Suprapubic skin (tissue), 4 donors: ENCODE results near the gene EGFR. TPM values are rescaled to one million over a fixed set of nuclear protein-coding genes. Genes with fewer than 3 reads are reported as not detected.
A peak's percentile ranks its signal among the peaks of the same experiment; 100 is the strongest.

Source experiments
- DNase-seq, 2 donors: peaks; one replicate each; pipeline ENCODE4 v3.0.0-alpha.2; 2019; ENCODE audit warnings: low spot score in 2 of 2
- H3K27ac ChIP-seq: fragments of 200-600 bp; sonication (generic); one replicate; pipeline ENCODE4 v1.5.1; 2019
- H3K27me3 ChIP-seq: fragments of 200-600 bp; sonication (generic); one replicate; pipeline ENCODE4 v1.5.1; 2019
- H3K36me3 ChIP-seq: fragments of 200-600 bp; sonication (generic); one replicate; pipeline ENCODE4 v1.5.1; 2019
- H3K4me1 ChIP-seq: fragments of 200-600 bp; sonication (generic); one replicate; pipeline ENCODE4 v1.5.1; 2019
- H3K4me3 ChIP-seq: fragments of 200-600 bp; sonication (generic); one replicate; pipeline ENCODE4 v1.5.1; 2019; ENCODE audit warnings: mild to moderate bottlenecking
- H3K9me3 ChIP-seq: fragments of 200-600 bp; sonication (generic); one replicate; pipeline ENCODE4 v1.5.1; 2019
- EP300 ChIP-seq: sonication (generic); formaldehyde crosslinking; IDR thresholded peaks from one replicate; pipeline ENCODE4 v1.6.1; 2017; ENCODE audit warnings: antibody characterized with exemption
- POLR2A ChIP-seq, 2 donors: fragments of 450-650 bp; IDR thresholded peaks; one replicate each; pipeline ENCODE4 v1.6.1; 2017; ENCODE audit warnings: antibody characterized with exemption in 2 of 2, mild to moderate bottlenecking in 2 of 2, moderate library complexity in 2 of 2
- POLR2AphosphoS5 ChIP-seq, 3 donors: sonication (generic); formaldehyde crosslinking; IDR thresholded peaks; one replicate each; pipeline ENCODE4 v1.6.1; 2017; ENCODE audit warnings: antibody characterized with exemption in 3 of 3
- WGBS: methylation state at CpG from one replicate; pipeline ENCODE4 v1.1.5; 2018; 5-methylcytosine and 5-hydroxymethylcytosine counted together
- total RNA-seq, 4 donors: library from RNA; depleted of rRNA; stranded (reverse); fragments of >200 nt; gene quantifications; one replicate each; pipeline ENCODE4 v1.1.0, GENCODE V29; 2016
- TF ChIP-seq, protein P1 (sequence below), 2 donors: fragments of 200-600 bp in 1 of 2; fragments of 450-650 bp in 1 of 2; sonication (generic) in 1 of 2; IDR thresholded peaks; one replicate each; pipeline ENCODE4 v1.5.1; 2016 to 2019; ENCODE audit warnings: antibody characterized with exemption in 2 of 2, mild to moderate bottlenecking in 1 of 2, moderate library complexity in 1 of 2

EGFR gene
- total RNA-seq, 4 donors from 2014 or later: 231 to 341 (median 271) TPM

DNA sequence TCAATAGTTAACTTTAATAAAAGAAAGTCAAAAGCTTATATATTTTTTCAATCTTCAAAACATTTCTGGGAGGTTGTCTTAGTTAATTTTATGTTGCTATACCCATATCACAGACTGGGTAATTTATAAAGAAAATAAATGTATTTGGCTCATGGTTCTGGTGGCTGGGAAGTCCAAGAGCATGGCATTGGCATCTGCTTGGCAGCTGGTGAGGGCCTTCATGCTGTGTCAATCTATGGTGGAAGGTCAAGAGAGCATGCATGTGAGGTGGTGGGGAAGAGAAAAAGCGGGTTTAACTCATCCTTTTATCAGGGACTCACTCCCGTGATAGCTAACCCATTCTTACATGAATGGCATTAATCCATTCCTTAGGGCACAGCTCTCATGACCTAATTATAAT, 119.8 kb downstream of the EGFR start:
- Histone ChIP-seq H3K4me1 (peaks cover 48% of the 10 kb centered on the region), H3K27ac (no peak overlapping the region), H3K9me3 (no peaks in the 10 kb centered on the region), H3K36me3 (peaks cover 11% of the 10 kb centered on the region), H3K4me3 (no peak overlapping the region), H3K27me3 (no peaks in the 10 kb centered on the region)
- no peak for DNase-seq
- WGBS: 73% methylated on average over 2 of the region's 2 CpGs
- no peak for TF ChIP-seq POLR2A (IDR thresholded peaks at IDR 0.05)
- TF ChIP-seq EP300: no peak
- TF ChIP-seq, protein P1, sequence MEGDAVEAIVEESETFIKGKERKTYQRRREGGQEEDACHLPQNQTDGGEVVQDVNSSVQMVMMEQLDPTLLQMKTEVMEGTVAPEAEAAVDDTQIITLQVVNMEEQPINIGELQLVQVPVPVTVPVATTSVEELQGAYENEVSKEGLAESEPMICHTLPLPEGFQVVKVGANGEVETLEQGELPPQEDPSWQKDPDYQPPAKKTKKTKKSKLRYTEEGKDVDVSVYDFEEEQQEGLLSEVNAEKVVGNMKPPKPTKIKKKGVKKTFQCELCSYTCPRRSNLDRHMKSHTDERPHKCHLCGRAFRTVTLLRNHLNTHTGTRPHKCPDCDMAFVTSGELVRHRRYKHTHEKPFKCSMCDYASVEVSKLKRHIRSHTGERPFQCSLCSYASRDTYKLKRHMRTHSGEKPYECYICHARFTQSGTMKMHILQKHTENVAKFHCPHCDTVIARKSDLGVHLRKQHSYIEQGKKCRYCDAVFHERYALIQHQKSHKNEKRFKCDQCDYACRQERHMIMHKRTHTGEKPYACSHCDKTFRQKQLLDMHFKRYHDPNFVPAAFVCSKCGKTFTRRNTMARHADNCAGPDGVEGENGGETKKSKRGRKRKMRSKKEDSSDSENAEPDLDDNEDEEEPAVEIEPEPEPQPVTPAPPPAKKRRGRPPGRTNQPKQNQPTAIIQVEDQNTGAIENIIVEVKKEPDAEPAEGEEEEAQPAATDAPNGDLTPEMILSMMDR (IDR thresholded peaks at IDR 0.05): no peak
- TF ChIP-seq POLR2AphosphoS5 (IDR thresholded peaks at IDR 0.05): no peak

DNA sequence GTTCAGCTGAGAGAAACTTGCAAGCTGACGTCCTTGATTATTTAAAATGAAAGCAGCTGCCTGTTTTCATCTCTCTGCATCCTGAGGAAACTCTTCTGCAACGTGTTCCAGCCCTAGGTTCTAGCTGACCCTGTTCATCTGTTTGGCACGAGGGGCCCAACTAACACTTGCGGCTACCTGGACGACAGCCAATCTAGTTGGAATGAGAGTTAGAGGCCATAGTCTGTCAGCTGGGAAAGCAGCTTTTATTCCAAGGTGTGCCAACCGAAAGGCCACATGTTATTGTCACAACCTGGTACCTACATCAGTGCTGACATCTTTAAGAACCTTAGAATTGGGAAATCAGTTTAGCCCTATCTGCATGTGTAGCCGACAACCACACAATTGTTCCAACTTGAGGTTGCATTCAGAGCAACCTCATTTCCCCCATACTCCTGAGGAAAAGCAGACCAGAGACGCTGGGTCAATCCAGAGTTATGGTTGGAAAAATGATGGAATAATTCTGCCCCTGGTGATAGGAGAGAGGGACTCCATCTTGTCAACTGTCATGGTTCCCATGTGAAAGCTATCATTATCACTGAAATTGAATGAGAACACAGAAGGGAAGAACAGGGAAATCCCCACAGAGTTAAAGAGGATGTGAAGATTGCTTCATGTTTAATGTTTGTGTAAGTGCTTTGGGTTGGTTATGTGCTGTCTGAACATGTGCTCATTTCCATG, 121.6 kb downstream of the EGFR start:
- TF ChIP-seq POLR2A (IDR thresholded peaks at IDR 0.05): no peak
- TF ChIP-seq POLR2AphosphoS5 (IDR thresholded peaks at IDR 0.05): no peak
- TF ChIP-seq EP300: no peak
- TF ChIP-seq, protein P1 (IDR thresholded peaks at IDR 0.05): no peak
- Histone ChIP-seq H3K36me3 (peaks cover 29% of the 10 kb centered on the region), H3K27me3 (no peaks in the 10 kb centered on the region), H3K4me1 (peaks cover 35% of the 10 kb centered on the region), H3K9me3 (no peaks in the 10 kb centered on the region), H3K27ac (peak overlapping the region; percentile 55), H3K4me3 (no peak overlapping the region)
- no peak for DNase-seq
- 28% methylated on average over 8 of the region's 8 CpGs for WGBS

DNA sequence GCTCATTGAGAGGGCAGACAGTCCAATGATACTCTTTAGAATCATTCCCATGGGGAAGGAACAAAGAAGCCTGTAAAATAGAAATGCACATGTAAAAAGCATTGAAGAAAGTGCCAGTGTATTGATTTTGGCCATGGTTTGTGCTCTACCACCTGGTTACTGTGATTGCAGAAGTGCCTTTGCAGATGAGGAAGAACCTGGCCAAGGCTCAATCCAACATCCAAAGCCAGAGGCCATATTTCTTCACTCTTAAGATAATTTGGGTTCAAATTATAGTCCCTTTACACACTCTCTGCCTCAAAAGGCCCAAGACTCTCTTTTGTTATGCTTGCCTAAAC, 122.1 kb downstream of the EGFR start:
- Histone ChIP-seq H3K4me1 (peaks cover 32% of the 10 kb centered on the region), H3K36me3 (peaks cover 34% of the 10 kb centered on the region), H3K4me3 (no peak overlapping the region), H3K27ac (peak overlapping the region; percentile 55), H3K9me3 (no peaks in the 10 kb centered on the region), H3K27me3 (no peaks in the 10 kb centered on the region)
- DNase-seq: no peak
- TF ChIP-seq POLR2A (IDR thresholded peaks at IDR 0.05) (no peak), EP300 (no peak), POLR2AphosphoS5 (IDR thresholded peaks at IDR 0.05) (no peak)
- TF ChIP-seq, protein P1 (IDR thresholded peaks at IDR 0.05): no peak

DNA sequence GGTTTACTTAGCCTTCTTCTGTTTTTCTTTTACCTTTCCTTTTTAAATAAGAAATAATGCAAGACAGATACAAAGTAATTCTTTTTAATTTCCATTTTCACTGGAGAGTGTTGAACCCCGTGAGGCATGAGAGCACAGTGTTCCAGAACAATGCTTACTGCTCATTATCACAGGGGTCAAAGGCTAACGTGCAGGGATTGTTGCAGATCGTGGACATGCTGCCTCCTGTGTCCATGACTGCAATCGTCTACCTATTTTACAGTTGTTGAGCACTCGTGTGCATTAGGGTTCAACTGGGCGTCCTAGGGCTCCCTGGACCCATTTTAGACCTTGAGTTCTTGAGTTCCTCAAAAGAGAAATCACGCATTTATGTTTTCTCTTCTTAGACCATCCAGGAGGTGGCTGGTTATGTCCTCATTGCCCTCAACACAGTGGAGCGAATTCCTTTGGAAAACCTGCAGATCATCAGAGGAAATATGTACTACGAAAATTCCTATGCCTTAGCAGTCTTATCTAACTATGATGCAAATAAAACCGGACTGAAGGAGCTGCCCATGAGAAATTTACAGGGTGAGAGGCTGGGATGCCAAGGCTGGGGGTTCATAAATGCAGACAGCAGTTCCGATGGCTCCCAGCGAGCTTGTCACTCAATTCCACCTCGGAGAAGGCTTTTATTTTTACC, 124.2 kb downstream of the EGFR start:
- Histone ChIP-seq H3K27ac (no peak overlapping the region), H3K9me3 (no peaks in the 10 kb centered on the region), H3K36me3 (peaks cover 53% of the 10 kb centered on the region), H3K27me3 (no peaks in the 10 kb centered on the region), H3K4me3 (no peak overlapping the region), H3K4me1 (peaks cover 21% of the 10 kb centered on the region)
- no peak for DNase-seq
- WGBS: 84% methylated on average over 13 of the region's 13 CpGs
- TF ChIP-seq, protein P1 (IDR thresholded peaks at IDR 0.05): no peak
- TF ChIP-seq EP300 (no peak), POLR2AphosphoS5 (IDR thresholded peaks at IDR 0.05) (no peak), POLR2A (IDR thresholded peaks at IDR 0.05) (no peak)
